ENCODE measurements around the gene ACP7.

ACP7 gene

DNA sequence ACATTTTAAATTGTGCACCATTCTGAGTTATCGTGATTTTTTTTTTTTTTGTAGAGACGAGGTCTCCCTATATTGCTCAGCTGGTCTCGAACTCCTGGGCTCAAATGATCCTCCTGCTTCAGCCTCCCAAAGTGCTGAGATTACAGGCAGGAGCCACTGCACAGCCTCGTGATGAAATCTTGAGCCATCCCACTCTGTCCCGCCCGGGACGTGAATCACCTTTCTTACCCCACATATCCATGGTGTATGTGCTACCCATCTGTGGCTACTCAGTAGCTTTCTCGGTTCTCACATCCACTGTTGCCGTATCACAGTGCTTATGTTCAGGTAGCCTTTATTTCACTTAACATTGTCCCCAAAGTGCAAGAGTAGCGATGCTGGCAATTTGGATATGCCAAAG lies 67.9 kb downstream of the ACP7 start:
- DNase-seq = no peak

DNA sequence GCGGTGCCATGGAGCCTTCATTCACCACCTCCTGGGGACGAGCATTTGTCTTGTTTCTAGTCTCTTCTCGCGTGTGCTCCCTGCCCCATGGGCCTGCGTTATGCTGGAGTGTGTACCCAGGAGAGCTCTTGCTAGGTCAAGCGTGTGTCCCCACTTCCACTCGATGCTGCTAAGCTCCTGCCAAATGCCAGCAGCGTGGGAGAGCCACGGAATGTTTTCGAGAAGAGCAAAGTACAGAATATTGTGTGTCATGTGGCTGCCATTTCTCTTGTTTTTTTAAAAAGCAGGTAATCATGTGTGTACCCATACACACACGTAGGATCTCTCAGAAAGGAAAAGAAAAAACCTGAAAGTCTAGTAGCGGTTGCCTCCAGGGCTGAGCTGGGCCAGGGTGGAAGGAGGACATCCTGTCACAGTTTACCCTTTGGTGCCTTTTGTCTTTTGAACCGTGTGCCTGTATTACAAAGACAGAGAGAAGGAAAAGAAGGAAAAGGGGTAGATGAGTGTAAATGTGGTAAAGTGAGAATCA lies 70.0 kb downstream of the ACP7 start:
- no peak for DNase-seq

DNA sequence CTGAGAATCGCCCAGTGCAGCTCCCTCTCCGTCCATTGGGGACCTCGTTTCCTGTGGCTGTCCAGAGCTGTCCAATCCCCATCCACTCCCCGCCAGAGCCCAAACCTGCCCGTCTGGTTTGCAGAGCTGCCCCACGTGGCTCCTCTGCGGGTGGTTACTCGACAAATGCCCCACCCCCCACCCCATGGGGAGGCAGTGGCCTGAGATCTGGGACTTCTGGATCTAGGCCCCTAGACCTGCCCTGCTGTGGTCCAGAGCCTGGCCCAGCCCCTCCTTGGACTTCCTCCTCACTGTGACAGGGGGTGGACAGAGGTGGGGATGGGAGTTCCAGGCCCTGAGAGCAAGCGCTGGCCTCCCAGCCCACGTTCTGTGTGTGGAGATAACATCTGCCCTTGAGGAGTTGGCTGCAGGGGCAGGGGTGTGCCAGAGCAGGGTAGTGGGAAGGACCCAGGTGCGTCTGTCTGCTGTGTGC lies 70.5 kb downstream of the ACP7 start:
- DNase-seq = no peak

DNA sequence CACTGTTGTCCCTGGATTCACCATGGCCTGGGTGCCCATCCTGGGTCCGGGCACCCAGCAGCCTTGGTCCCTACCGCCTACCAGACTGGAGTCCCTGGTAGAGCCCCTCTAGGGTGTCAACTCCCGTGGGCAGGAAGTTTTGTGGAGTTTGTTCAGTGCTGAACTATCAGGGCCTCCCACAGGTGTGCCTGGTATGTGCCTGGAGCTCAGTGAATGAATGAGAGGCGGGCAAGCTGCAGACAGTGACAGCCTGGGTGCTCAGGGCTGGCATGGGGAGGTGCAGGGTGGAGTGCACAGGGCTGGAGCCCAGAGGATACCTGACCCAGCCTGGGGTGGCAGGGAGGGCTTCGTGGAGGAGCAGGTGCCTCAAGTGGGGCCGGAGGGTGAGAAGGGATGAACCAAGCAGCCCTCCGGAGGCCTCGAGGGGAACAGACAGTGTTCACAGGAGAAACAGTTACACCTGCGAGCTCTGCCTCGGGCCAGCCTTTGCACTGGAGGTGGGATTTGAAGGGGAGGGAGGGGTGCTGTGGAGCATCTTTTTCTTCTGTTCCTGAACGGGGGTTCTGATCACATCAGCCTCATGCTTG lies 71.0 kb downstream of the ACP7 start:
- no peak for DNase-seq

DNA sequence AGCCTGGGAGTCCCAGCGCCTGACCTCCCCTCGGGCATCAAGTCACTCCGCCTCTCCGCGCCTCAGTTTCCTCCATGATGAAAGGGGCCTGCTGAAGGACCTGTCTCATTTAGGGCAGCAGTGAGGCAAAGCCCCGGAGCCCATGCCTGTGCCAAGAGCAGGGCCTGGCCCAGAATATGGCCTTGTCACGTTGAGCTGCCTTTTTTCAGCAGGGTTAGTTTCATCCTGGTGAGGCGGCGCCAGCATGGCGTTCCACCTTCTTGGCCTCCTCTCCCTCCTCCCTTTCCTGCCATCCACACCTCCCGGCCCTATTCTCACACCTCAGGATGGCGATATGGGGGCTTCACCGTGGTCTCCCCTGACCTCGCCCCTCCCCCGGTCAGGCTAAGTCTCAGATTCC lies 71.6 kb downstream of the ACP7 start:
- DNase-seq = no peak

DNA sequence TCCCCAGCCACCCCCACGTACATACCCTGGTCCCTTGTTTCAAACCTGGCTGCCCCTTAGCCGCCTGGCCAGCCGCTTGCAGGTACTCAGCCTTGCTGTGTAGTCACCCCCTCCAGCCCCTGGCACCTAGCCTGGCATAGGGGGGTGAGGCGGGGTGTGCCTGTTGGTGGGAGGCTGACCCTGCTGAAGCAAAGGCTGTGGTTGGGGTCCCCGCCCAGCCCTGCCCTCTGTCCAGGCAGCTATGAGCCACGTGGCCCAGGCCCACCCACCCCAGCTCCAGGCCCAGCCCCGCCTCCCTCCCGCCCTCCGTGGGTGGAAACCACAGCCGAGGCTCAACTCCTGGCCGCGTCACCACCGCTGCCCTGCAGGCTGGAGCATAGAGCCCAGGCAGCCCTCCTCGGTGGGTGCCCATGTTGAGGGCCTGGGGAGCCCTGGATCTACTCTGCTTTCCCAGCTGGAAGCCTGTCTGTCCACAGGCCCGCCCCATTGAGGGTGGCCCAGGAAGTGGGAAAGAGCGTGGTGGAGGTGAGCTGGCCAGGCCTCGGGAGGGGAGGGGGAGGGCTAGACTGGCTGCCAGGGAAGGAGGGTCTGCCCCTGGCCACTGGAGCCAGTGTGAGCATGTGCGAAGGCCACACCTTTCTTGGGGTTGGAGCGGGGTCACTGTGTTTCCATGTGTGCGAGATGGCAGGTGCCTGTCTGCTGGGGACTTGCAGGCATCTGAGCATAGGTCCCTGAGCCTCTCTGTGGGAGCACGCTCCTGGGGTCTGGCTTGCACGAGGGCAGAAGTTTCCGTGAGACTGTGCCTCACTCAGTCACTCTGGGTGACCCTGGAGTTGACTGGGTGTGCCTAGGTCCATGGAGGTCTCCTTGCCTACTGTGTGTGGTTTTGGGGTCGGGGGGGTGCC lies 72.4 kb downstream of the ACP7 start:
- DNase-seq = no peak

DNA sequence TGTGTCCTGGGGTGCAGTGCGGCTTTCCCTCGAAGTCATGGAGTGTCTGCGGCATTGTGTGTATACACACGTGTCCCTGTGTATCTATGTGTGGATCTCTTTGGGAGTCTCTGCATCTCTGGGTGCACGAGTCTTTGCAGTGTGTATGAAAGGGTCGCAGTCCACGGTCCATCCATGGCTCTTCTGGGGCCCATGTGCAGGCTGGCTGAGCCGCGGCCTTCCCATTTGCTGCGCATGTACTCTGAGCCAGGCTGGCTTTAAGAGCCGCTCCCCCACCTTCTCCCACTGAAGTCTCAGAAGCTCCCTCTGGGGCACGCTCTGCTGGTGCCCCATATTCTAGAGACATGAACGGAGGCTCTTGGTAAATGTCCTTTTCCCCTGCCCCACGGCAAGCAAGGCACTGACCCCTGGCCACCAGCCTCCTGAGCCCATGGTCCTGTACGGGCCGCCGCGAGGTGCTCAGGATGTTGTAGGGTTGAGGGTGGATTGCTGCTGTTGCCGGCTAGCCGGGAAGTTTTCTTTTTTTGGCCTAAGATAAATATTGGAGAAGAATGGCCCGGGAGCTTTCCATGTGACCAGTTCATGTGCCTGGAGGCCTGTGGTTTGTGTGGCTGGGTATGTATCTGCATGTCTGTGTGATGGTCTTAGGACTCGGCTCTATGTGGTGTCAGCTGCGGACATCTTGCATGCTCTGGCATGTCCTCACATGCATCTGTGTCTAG lies 73.3 kb downstream of the ACP7 start:
- DNase-seq = no peak

DNA sequence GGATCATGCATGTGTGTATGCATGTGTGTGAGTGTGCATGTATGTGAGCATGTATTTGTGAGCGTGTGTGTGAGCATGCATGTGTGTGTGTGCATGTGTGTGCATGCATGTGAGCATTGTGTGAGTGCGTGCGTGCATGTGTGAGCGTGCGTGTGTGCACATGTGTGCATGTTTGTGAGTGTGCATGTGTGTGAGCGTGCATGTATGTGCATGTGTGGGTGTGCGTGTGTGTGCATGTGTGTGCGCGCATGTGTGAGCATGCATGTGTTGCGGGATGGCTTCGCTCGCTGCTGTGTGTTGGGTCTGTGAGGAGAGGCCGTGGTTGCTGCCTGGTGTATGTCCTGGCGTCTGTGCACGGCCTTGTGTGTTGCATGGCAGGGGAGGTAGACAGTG lies 73.8 kb downstream of the ACP7 start:
- DNase-seq = no peak

DNA sequence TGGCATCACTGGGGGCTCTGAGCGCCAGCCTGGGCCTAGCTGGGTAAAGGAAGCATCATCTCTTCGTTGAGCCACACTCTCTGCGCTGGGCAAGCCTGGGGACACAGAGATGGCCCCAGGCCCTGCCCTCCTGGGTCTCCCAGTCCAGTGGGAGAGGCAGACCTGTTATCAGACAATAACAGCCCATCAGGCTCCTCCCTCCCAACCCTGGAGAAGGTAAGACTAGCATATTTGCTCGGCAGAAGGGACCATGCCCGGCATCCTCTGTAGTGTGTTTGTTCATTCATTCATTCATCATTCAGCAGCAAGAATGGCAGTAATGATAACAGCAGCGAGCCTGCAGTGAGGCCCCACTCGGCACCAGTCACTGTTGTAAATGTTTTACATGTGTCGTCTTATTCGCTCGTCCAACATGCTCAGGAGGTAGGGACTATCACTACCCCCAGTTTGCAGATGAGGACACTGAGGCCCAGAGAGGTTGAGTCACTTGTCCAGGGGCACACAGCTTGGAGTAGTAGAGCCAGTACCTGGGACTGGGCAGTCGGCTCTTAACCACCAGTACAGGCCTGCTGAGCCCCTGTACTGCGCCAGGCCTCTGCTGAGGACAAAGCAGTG lies 74.6 kb downstream of the ACP7 start:
- no peak for DNase-seq

DNA sequence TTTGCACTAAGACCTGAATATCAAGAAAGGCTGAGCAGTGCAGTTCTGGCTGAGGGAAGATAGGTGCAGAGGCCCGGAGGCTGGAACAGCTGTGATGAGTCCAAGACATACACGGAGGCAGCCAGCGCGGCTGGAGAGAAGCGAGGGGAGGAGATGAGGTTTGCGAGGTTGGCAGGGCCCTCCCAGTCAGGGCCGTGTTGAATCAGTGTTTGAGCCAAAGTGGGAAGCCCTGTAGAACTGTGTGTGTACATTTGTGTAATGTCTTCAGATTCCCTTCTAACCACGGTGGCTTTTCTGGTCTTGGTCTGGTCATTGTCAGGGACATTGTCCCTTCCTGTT lies 76.3 kb downstream of the ACP7 start:
- no peak for DNase-seq
